GM18520 (cell line): ENCODE measurements around the gene KRCC1.
"Not testable (repeated sequence)": the region's sequence is repeated elsewhere in the genome, so short reads cannot be mapped to it uniquely, and the experiment has no call there.

ENCODE experiments used
- ATAC-seq: cut with Tn5 transposase; IDR thresholded peaks from one replicate; pipeline ENCODE4 v1.9.1; 2021; ENCODE audit not compliant: unreplicated experiment

Gene KRCC1

GRCh38 chr2:88005776-88006175 lies 49.8 kb downstream of the KRCC1 start:
- ATAC-seq, result no peak

- no peak for ATAC-seq
These were observed 52.4 kb downstream of the KRCC1 start for GRCh38 chr2:88003074-88003755.

GRCh38 chr2:88002359-88002707 lies 53.2 kb downstream of the KRCC1 start:
- ATAC-seq, result no peak

- ATAC-seq, result not testable (repeated sequence)
These were observed 55.1 kb downstream of the KRCC1 start for GRCh38 chr2:88000474-88000873.

GRCh38 chr2:87996570-87996969 lies 59.0 kb downstream of the KRCC1 start:
- ATAC-seq, result no peak

GRCh38 chr2:87995756-87996155 lies 59.8 kb downstream of the KRCC1 start:
- ATAC-seq, result no peak

GRCh38 chr2:87994304-87994850 lies 61.2 kb downstream of the KRCC1 start:
- ATAC-seq, result not testable (repeated sequence)

- not testable (repeated sequence) for ATAC-seq
These were observed 63.0 kb downstream of the KRCC1 start for GRCh38 chr2:87992569-87992968.

GRCh38 chr2:87987473-87987872 lies 68.1 kb downstream of the KRCC1 start:
- ATAC-seq, result not testable (repeated sequence)

- ATAC-seq, result not testable (repeated sequence)
These were observed 69.7 kb downstream of the KRCC1 start for GRCh38 chr2:87985902-87986301.

GRCh38 chr2:87981182-87981581 lies 74.4 kb downstream of the KRCC1 start:
- not testable (repeated sequence) for ATAC-seq
